ENCODE results near the gene ARGFX. TPM values are rescaled to one million over a fixed set of nuclear protein-coding genes. Genes with fewer than 3 reads are reported as not detected.

The ARGFX gene
- total and polyA plus RNA-seq, 2 of the 8 experiments (the other 6 are each of a cell fraction or from before 2014, with no cell fraction given), result not detected

DNA sequence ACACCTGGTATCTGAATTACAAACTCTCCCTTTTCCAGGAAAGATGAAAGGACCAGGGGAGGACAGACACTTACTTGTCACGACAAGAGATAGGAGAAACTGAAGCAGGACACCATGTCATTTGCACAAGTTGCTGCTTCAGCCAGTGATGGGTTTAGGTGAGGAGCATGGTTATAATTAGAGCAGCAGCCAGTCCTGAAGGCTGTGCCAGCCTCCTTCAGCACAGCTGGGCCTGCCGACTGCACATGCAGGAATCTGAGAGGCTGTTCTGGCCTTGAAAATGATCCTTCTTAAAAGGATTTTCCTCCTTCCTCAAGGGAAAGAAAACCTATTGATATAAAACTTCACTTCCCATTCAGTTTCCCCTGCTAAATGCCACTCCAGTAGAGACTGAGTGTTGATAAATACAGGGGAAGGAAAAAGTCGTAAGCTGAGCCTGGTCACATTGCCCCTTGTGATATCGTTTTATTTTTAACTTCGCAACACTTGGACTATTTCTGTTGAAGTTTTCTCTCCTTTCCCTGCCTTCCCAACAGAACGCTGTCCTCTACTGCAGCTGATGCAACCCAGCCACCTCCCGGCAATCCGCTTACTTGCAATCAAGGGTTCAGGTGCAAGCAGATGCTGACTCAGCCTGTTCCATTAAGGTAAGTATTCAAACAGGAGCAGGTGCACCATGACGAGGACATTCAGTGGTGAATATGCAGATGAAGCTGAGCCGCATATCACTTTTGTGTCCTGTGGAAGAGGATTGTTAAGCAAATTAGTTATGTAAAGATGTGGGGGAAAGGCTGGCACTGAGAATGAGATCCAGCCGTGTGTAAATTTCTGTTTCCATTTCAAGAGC, 25.3 kb downstream of the ARGFX start, which contains the start of gene FBXO40:
FBXO40 (plus strand) TSS at position 524 of the 847 bp plus-strand sequence. CDS start 27,197 bp downstream, outside the sequence.
- Histone ChIP-seq H4K91ac (replicated peaks; ENCODE audit: insufficient read length, low read length) (peak within 1 kb of the TSS; percentile 98), H3K9me3 (ENCODE audit: insufficient read depth in 2 of 2, low read depth in 1 of 2, low read length in 1 of 2) (no peaks in the 10 kb centered on the region), H3K23ac (ENCODE audit: insufficient read length) (no peak within 1 kb of the TSS), H4K20me1 (replicated peaks in 1 of 2; ENCODE audit: control insufficient read depth in 1 of 2, insufficient read depth in 2 of 2, low read length in 2 of 2) (no peaks in the 10 kb centered on the region), H2BK15ac (ENCODE audit: low read length) (no peak within 1 kb of the TSS), H3K18ac (ENCODE audit: extremely low read depth, low read length) (peak within 1 kb of the TSS; percentile 94), H3K56ac (replicated peaks; ENCODE audit: insufficient read length, low read depth, low read length) (peak within 1 kb of the TSS; percentile 42), H2AFZ (ENCODE audit: low read length) (no peak within 1 kb of the TSS), H3K4me3 (ENCODE audit: extremely low read depth in 1 of 4, insufficient read depth in 2 of 4, low read depth in 3 of 4, low read length in 4 of 4) (peak within 1 kb of the TSS in 3 of 4 experiments; percentile 2 to 43 (median 23); a peak in 5 of 8 replicates), H2BK5ac (ENCODE audit: low read depth, low read length) (peak within 1 kb of the TSS; percentile 100), H3K79me2 (ENCODE audit: control insufficient read depth in 1 of 2, insufficient read depth in 2 of 2, low read length in 2 of 2) (no peaks in the 10 kb centered on the region), H3K79me1 (ENCODE audit: low read depth, low read length) (no peaks in the 10 kb centered on the region), H4K5ac (ENCODE audit: insufficient read length, low read depth, low read length) (peak within 1 kb of the TSS; percentile 87), H2BK12ac (ENCODE audit: low read depth, low read length) (peak within 1 kb of the TSS; percentile 97), H3K27ac (ENCODE audit: low read depth, low read length) (peak within 1 kb of the TSS; percentile 92), H2AK5ac (ENCODE audit: low read depth, low read length) (peak within 1 kb of the TSS; percentile 88), H3K9ac (replicated peaks in 1 of 4; ENCODE audit: extremely low read depth in 1 of 4, low read depth in 3 of 4, low read length in 3 of 4) (peak within 1 kb of the TSS in 3 of 4 experiments; percentile 66 to 87 (median 75); a peak in 6 of 7 replicates), H4K8ac (ENCODE audit: extremely low read depth, insufficient read depth, low read length) (peak within 1 kb of the TSS; percentile 83; the same call in 1 of the 2 replicates), H2BK20ac (ENCODE audit: low read length) (peak within 1 kb of the TSS; percentile 99), H3K36me3 (ENCODE audit: control insufficient read depth in 2 of 4, insufficient read depth in 4 of 4, low read length in 3 of 4) (no peaks in the 10 kb centered on the region), H3K4ac (replicated peaks; ENCODE audit: insufficient read length, low read depth, low read length) (peak within 1 kb of the TSS; percentile 69), H3K4me1 (replicated peaks in 1 of 4; ENCODE audit: control insufficient read depth in 3 of 4, insufficient read depth in 4 of 4, low read length in 3 of 4) (peaks cover 5 to 22% (median 11%) of the 10 kb centered on the region in 4 experiments; a peak in 6 of 7 replicates), H3K14ac (ENCODE audit: insufficient read length) (peak within 1 kb of the TSS; percentile 25), H3K27me3 (replicated peaks in 1 of 4; ENCODE audit: control insufficient read depth in 3 of 4, extremely low read depth in 1 of 4, insufficient read depth in 3 of 4, low read length in 3 of 4) (no peaks in the 10 kb centered on the region), H2BK120ac (replicated peaks; ENCODE audit: low read depth, low read length) (peak within 1 kb of the TSS; percentile 85), H3K4me2 (ENCODE audit: insufficient read depth in 1 of 2, low read depth in 2 of 2, low read length in 2 of 2) (peak within 1 kb of the TSS; percentile 49 to 80), H3K23me2 (ENCODE audit: low read depth, low read length) (peaks cover 2% of the 10 kb centered on the region; the same call in 1 of the 2 replicates)
- POLR2A ChIA-PET (ENCODE audit: partially characterized antibody), result interaction anchor here (0.7 to 3.1 kb wide), 22 partner anchors 9 to 174 kb away, joined by 3 to 18 read pairs (median 3); no protein-coding TSS in a partner anchor
- CTCF ChIA-PET (ENCODE audit: partially characterized antibody), result interaction anchor here (0.8 to 1.5 kb wide), 2 partner anchors 8 to 14 kb away, joined by 4 to 7 read pairs; no protein-coding TSS in a partner anchor
- 10% methylated on average over 11 of the region's 11 CpGs; no CpG with 5 or more reads in 1 of the 2 experiments for WGBS, 2 experiments (ENCODE audit: extremely low coverage in 1 of 2, insufficient coverage in 1 of 2, insufficient read length in 1 of 2, insufficient replicate concordance in 2 of 2, low coverage in 1 of 2, low lambda C conversion rate in 2 of 2, missing lambda C conversion rate in 1 of 2)
- FAIRE-seq, result peak; percentile 100
- peak; percentile 68 to 84 for DNase-seq (ENCODE audit: low read depth in 1 of 2, low spot score in 2 of 2)
- TF ChIP-seq, protein P1, sequence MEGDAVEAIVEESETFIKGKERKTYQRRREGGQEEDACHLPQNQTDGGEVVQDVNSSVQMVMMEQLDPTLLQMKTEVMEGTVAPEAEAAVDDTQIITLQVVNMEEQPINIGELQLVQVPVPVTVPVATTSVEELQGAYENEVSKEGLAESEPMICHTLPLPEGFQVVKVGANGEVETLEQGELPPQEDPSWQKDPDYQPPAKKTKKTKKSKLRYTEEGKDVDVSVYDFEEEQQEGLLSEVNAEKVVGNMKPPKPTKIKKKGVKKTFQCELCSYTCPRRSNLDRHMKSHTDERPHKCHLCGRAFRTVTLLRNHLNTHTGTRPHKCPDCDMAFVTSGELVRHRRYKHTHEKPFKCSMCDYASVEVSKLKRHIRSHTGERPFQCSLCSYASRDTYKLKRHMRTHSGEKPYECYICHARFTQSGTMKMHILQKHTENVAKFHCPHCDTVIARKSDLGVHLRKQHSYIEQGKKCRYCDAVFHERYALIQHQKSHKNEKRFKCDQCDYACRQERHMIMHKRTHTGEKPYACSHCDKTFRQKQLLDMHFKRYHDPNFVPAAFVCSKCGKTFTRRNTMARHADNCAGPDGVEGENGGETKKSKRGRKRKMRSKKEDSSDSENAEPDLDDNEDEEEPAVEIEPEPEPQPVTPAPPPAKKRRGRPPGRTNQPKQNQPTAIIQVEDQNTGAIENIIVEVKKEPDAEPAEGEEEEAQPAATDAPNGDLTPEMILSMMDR (IDR thresholded peaks at IDR 0.05; ENCODE audit: control extremely low read depth in 1 of 3, insufficient read depth in 1 of 3, low read depth in 1 of 3, low read length in 3 of 3), result peak; percentile 27 to 61 (median 48); a peak in 3 of 4 replicates
- TF ChIP-seq, protein P2, sequence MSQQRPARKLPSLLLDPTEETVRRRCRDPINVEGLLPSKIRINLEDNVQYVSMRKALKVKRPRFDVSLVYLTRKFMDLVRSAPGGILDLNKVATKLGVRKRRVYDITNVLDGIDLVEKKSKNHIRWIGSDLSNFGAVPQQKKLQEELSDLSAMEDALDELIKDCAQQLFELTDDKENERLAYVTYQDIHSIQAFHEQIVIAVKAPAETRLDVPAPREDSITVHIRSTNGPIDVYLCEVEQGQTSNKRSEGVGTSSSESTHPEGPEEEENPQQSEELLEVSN (IDR thresholded peaks at IDR 0.05), result no peak
- TF ChIP-seq ASH2L (IDR thresholded peaks at IDR 0.05; ENCODE audit: low read length) (no peak), NANOG (IDR thresholded peaks at IDR 0.05; ENCODE audit: insufficient read depth, low read depth, low read length, poor library complexity, severe bottlenecking) (peak; percentile 75), RBBP5 (IDR thresholded peaks at IDR 0.05; ENCODE audit: borderline replicate concordance, low read depth, low read length) (peak; percentile 54; the same call in 1 of the 2 replicates), CEBPB (IDR thresholded peaks at IDR 0.05; ENCODE audit: low read depth, low read length) (peak; percentile 98), KDM4A (IDR thresholded peaks at IDR 0.05; ENCODE audit: low read depth, low read length, severe bottlenecking) (no peak)

All from H1 (cell line).